A204.1 (cell line): ENCODE data around the gene CCDC33.
"Not testable (repeated sequence)": the region's sequence is repeated elsewhere in the genome, so short reads cannot be mapped to it uniquely, and the experiment has no call there.

ENCODE experiments used
- FAIRE-seq: peaks from 2 replicates; lab custom pipeline; 2012; peaks lifted over from hg19 to GRCh38; lab: Jason Lieb, UNC

CCDC33 gene

DNA sequence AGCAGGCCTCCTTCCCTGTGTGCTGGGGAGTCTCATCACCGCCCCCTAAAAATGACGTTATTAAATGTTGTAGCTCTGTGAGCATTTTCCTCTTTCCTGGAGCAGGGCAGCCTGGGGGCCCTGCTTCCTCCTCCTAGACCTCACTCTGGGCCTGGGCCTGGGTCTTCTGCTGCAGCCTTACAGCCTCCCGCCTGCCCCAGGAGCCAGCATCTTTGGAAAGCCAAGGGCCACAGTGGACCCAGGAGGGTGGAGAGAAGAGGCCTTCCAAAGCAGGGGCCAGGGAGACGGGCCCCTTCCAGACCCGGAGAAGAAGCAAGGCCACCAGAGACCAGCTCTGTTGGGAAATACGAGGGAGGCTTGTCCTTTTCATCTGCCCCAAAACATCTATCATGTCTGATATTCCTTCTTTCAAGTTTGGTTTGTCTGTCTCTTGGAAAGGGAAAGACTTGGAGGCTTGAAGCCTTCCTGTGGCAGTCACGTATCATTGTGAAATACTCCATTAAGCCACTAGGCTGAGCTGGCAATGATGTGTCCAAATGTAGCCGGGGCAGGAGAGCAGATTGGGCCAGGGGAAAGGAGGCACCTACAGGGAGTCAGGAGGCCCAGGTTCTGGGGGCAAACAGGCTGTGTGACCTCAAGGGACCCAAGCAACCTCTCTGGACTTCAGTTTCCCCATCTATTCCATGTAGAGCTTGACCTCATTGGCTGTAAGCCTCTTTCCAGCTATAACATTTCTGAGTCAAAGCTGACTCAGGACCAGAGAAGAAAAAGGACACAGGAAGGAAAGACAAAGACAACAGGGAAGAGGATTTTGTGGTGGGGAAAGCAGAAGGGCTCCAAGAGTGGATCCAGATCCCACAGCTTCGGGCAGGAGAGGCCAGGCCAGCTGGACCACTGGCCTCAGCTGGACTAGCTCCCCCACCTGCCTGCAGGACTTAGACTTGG lies 100.2 kb downstream of the CCDC33 start:
- FAIRE-seq: no peak

DNA sequence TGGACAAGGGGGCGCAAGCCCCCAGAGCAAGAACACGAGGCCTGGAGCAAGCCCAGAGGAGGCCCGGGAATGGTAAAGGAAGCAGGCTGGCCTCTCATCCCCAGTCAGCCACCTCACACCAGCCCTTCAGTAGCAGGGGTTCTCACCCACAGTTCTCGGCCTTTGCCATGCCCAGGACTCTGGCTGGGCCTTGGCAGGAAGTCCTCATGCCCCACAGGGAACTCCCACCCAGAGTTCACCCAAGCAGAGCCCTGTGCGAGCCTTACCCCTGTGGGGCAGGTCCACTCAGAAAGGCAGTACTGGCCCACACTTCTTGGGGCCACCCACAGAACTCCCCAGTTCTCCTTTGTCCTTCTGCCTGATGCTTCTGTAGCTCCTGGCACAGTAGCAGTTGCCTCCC lies 101.0 kb downstream of the CCDC33 start:
- no peak for FAIRE-seq

DNA sequence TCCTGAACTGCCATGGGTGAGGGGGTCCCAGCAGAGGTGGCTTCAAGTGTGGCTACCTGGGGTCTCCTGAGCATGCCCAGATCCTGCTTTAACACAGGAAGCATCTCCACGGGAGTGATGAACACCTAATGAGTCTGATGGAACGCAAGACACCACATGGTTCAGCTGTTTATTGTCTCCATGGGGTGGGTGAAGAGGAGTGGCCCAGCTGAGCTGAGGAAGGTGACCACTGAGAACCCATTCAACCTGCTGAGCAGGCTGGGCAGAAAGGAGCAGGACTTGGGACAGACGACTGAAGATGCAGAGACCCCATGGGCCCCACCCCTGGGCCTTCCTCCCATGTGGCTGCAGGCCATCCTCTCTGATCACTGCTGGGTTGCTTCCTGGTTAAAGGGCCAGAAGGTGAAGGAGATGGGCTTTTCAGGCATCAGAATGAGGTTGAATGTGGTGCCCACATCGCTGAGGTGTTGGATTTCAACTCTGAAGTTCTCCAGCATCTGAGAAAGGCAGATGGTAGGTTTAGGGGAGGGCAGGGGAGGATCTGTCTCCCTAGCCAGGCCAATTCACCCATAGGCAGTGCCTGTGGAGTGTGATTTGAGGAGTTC lies 101.6 kb downstream of the CCDC33 start:
- no peak for FAIRE-seq

DNA sequence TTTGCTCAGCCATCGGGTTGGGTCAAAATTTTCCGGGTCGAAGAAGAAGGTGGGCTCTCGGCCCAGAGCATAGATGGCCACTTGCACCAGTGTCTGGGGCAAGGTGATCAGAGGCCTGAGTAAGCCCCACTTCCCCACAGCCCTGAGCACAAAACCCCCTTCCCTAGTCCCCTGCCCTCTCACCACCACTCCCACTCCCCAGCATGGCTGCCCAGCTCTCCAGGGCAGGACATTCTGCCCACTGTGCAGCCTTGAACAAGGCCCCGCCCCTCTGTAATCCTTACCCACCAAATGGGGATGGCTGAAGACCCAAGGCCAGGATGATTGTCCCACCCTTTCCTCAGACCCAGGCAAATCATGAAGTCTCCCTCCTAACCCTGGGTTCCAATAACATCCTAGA lies 102.5 kb downstream of the CCDC33 start:
- FAIRE-seq: no peak

DNA sequence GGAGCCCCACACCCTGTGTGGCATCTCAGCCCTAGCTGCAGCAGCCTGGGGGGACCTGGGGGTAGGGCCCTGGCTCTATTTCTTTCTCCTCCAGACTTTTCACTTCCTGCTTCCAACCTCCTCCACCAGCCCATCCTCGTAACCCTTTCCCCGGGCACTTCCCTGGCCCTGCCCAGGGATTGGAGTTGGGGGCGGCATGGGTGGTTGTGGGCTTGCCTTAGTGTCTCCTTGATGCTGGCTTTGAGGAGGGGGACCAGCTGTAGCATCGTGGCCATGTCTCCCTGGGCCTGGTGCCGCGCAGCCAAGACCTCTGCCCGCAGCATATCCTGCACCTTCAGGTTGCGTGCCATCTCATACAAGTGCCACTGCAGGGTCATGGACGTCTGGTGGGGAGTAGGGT lies 103.2 kb downstream of the CCDC33 start:
- no peak for FAIRE-seq

GRCh38 chr15:74340150-74340549 lies 104.0 kb downstream of the CCDC33 start:
- no peak for FAIRE-seq

DNA sequence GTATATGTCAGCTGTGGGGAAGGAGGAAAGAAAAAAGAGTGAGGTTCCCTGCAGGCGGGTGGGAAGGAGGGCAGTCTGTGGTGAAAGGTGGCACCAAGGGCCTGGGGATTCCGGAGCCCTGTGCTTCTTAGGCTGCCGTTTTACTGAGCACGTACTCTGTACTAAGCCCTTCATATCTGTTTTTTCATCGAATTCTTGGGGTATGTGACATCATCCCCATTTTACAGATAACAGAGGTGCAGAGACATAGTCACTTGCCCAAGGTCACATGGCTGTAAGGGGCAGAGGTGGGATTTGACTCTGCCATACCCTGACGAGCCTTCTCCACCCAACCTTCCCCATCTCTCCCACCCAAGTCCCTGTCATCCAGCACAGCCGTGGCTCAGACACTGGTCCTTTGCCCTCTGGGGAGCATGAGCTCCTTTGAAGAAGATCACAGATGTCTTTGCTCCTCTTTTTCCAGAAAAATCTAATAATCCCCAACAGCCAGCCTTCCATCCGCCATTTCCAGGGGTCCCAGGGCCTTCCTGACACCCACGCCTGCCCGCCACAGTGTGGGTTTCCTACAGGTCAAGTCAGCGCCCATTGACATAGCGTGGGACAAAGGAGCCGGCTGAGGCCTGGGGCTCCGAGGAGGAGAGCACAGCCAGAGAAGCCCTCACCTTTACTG lies 107.1 kb downstream of the CCDC33 start:
- no peak for FAIRE-seq

DNA sequence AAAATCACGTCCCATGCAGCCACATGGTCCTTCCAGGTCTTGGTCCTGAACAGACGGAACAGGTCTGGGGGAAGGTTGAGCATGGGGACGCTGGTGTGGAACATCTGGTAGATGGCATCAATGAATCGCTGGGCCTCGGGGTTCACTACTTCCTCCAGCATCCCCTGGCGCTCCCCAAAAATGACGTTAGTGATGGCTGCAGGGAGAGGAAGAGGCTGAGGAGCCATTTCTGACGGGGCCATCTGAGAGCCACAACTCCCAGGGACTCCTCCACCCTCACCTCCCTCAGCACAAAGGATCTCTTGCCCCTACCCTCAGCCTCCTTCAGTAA lies 107.6 kb downstream of the CCDC33 start:
- FAIRE-seq: no peak

DNA sequence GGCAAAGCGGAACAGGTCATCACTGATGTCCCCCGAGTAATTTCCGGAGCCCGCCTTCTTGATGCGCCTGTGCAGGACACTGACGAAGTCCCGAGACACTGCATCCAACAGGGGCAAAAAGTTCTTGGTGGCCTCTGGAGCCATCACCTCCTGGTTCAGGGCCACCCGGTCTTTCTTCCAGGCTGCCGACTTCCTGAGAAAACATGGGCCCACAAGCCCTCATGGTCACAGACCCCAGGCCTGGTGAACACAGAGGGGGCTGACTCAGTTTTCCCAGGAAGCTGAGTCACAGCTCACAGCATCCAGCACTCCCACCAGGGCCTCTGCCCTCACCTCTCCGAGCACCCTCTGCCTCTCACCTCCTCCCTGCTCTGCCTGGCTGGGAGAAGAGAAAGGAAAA lies 108.9 kb downstream of the CCDC33 start:
- no peak for FAIRE-seq

DNA sequence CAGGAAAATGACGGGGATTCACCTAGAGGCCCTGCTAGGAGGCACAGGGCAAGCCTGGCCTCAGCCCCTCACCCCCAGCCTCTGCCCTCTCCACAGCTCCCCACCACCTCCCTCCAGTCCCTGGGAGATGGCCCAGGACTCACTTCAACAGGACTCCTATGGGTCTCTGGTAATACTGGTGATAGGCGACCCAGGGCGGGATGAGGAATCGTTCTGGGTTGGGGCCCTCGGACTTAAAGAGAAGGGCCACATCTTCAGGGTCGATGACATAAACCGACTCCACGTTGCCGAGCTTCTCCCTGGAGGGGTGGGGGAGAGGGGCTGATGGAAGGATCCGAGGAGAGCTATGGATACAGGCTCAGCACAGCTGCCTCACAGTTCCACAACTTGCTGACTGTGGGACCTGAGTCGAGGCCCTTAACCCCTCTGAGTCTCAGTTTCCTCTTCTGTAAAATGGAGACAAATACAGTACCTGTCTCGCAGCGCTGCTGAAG lies 111.7 kb downstream of the CCDC33 start:
- no peak for FAIRE-seq

- no peak for FAIRE-seq
Measured at GRCh38 chr15:74349241-74349778, 113.2 kb downstream of the CCDC33 start.

DNA sequence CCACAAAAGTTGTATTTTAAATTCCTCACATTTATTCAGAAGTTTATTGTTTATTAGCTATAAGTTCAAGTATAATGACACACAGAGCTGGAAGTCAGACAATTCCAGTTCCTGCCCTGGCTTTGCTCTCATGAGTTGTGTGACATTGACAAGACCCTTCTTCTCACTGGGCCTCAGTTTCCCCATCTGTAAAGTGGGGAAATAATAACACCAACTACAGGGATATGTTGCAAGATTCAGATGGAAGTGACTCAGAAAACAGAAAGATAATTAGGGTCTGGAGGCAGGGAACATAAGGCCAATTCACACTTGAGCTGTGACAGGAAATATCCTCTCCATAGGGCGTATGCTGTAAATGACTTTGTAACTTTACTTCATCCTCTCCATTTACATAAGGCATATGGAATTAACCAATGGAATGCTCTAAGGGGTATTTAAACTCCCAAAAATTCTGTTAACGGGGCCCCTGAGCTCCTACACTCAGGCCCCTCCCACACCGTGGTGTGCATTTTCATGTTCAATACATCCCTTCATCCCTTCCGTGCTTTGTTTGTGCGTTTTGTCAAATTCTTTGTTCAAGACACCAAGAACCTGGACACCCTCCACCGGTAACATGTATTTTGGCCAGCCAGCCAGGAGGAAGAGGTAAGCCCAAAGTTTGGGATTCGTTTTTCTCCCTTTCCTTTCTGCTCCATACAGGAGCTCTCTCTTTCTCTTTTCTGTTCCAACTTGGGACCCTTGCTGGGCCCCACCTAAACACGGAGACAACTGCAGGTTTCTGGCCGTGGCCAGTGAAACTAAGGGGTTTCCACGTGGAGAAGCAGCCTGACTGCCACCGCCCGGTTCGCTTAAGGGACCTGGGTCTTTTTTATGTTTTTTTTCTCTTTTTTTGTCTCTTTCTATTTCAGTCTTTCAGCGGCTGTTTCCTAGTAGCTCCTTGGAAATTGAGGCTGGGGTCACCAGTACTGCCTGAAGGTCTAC lies 114.5 kb downstream of the CCDC33 start:
- no peak for FAIRE-seq

GRCh38 chr15:74351670-74352069 lies 115.5 kb downstream of the CCDC33 start:
- no peak for FAIRE-seq

DNA sequence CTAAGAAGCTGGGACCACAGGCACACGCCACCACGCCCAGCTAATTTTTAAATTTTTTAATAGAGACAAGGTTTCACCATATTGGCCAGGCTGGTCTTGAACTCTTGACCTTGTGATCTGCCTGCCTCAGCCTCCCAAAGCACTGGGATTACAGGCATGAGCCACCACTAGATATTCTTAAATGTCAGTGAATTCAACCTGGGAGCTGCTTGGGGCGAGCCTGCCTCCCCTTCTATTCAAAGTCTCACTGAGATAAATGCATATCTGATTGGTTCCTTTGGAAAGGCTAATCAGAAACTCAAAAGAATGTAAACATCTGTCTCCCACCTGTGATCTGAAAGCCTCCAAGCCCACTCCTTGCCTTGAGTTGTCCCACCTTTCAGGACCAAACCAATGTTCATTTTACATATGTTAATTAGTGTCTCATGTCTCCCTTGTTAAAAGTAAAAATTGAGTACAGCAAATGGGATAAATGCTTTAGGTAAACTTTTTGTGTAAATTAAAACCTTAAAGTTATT lies 116.3 kb downstream of the CCDC33 start:
- no peak for FAIRE-seq

DNA sequence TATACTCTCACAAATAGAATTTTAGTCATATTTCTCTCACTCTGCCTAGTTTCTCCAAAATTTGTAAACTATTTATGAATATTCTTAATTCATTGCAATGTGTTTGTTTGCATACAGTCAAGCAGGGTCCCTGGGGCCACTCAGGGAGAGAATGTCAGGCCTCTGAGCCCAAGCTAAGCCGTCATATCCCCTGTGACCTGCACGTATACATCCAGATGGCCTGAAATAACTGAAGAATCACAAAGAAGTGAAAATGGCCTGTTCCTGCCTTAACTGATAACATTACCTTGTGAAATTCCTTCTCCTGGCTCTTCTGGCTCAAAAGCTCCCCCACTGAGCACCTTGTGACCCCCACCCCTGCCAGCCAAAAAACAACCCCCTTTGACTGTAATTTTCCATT lies 117.9 kb downstream of the CCDC33 start:
- not testable (repeated sequence) for FAIRE-seq

- FAIRE-seq: not testable (repeated sequence)
Measured at GRCh38 chr15:74356050-74356449, 119.9 kb downstream of the CCDC33 start.

GRCh38 chr15:74357514-74357913 lies 121.4 kb downstream of the CCDC33 start:
- not testable (repeated sequence) for FAIRE-seq

DNA sequence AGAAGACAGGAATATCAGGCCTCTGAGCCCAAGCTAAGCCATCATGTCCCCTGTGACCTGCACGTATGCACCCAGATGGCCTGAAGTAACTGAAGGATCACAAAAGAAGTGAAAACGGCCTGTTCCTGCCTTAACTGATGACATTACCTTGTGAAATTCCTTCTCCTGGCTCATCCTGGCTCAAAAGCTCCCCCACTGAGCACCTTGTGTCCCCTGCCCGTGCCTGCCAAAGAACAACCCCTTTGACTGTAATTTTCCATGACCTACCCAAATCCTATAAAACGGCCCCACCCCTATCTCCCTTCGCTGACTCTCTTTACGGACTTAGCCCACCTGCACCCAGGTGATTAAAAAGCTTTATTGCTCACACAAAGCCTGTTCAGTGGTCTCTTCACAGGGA lies 123.2 kb downstream of the CCDC33 start:
- FAIRE-seq: not testable (repeated sequence)

DNA sequence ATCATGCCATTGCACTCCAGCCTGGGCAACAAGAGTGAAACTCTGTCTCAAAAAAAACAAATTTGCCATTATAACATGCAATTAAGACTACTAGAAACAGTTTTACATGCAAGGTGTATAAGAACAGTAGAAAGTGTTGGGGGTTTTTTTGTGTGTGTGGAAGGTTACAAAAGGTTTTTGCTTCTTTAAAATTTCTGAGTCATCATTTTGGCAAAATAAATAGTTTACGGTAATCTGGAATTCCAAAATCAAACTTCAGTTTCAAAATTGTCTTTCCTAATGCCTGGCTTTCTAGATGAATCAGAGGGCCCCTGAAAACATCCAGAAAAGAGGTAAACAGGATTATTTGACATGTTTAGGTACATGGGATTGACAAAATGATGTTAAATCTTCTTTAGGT lies 124.7 kb downstream of the CCDC33 start:
- not testable (repeated sequence) for FAIRE-seq

DNA sequence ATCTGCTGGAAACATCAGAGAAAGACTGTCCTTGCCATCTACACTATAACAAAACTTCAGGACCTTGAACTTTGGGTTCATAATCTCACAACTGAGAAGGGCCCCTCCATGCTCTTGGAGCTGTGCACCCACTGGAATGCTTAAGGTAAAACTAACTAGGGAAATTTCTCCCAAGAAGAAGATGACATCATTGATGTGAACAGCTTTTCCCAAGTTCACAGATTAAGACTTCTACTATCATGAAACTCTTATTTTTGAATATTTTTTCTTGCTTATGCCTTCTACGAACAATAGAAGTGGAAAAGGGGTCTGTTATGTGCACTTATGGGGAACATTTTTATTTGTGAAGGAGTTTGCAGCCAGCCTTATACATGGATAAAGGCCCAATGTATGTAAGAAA lies 126.4 kb downstream of the CCDC33 start:
- FAIRE-seq: no peak

DNA sequence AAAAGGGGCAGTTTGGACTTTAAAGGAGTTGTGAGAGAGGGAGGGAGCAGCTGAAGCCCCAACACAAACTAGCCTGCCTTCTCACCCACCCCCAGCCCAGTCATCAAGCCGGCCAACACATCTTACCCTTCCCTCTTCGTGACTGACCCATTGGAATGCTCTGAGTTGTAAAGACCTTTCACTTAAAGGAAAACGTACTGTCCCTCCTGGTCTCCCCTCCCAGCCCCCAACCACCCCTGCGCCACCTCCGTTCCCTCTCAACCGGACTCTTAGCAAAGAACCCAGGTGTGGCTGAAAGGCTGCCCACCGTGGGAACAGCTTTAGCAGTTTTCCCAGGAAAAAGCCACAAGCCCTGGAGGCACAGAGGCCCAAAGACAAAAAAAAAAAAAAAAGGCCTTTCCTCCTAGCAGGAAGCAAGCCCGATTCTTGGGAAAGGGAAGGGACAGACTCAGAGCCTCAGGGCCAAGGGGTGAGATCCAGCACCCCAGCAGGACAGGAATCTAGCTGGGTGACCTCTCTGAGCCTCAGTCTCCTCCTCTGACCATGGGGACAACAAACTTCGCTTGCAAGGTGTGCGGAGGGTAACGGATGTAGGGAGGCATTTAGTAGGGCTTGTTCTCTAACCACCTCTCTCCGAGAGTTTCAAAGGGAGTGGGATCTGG lies 128.9 kb downstream of the CCDC33 start:
- no peak for FAIRE-seq
